Ovary (tissue), 10 donors: ENCODE results near the gene PFAS. TPM values are rescaled to one million over a fixed set of nuclear protein-coding genes. Genes with fewer than 3 reads are reported as not detected.

Experiments used
- DNase-seq, 5 donors: peaks; one replicate each; pipeline ENCODE4 v3.0.0-alpha.2; 2019 to 2020
- H3K27ac ChIP-seq, 2 donors: fragments of 200-600 bp; one replicate each; pipeline versions ENCODE4 v1.5.1 to v1.8.0; 2019 to 2022
- H3K27me3 ChIP-seq: fragments of 200-600 bp; one replicate; pipeline ENCODE4 v1.8.0; 2022
- H3K36me3 ChIP-seq: fragments of 200-600 bp; sonication (generic); one replicate; pipeline ENCODE4 v1.5.1; 2019
- H3K4me1 ChIP-seq: one replicate; pipeline ENCODE4 v1.8.1; 2013; ENCODE audit warnings: mild to moderate bottlenecking, moderate library complexity; ENCODE audit not compliant: insufficient read depth
- H3K4me3 ChIP-seq: fragments of 200-600 bp; sonication (generic); one replicate; pipeline ENCODE4 v1.5.1; 2017
- H3K9me3 ChIP-seq, 2 donors: fragments of 200-600 bp in 1 of 2; sonication (generic) in 1 of 2; one replicate each; pipeline versions ENCODE4 v1.5.1 to v1.8.1; 2013 to 2019; ENCODE audit warnings: mild to moderate bottlenecking in 1 of 2, moderate library complexity in 1 of 2
- EP300 ChIP-seq: sonication (generic); formaldehyde crosslinking; IDR thresholded peaks from one replicate; pipeline ENCODE4 v1.6.1; 2017; ENCODE audit warnings: antibody characterized with exemption
- POLR2A ChIP-seq: fragments of 450-650 bp; IDR thresholded peaks from one replicate; pipeline ENCODE4 v1.6.1; 2017; ENCODE audit warnings: antibody characterized with exemption, mild to moderate bottlenecking, moderate library complexity
- WGBS, 3 donors: extraction: QIAGEN DNeasy Blood & Tissue Kit in 1 of 3; methylation state at CpG; one replicate each; pipeline versions ENCODE4 v1.1.5 to v1.1.7; 2013 to 2017; 5-methylcytosine and 5-hydroxymethylcytosine counted together
- intact Hi-C, 4 donors: fragments of 100-400 bp; cut with DNase I; formaldehyde crosslinking; loops; one replicate each; pipeline versions ENCODE4 v1.11.0 to v1.15.1; 2022 to 2023
- long read RNA-seq, 3 donors: library from polyadenylated mRNA in 2 of 3; unstranded in 2 of 3; transcript quantifications; one replicate each; pipeline ENCODE4 v2.0.0 and lab custom pipeline, GENCODE V29; 2021 to 2026
- polyA plus RNA-seq, 2 donors: library from polyadenylated mRNA; stranded (reverse); fragments of 200-250 nt in 1 of 2; fragments of 350-450 nt in 1 of 2; fragmentation: Illumina TruSeq in 1 of 2; extraction: RNeasy Lipid Tissue Mini Kit (QIAGEN cat#74804) in 1 of 2; gene quantifications; one replicate each; pipeline ENCODE4 v1.2.3, GENCODE V29; 2013 to 2014
- total RNA-seq, 7 donors: library from RNA; depleted of rRNA in 2 of 7; stranded (reverse); fragments of >200 nt in 2 of 7; fragmentation: NEBNext Ultra II Directional in 3 of 7; extraction: Animal tissue kit (Norgen Biotek cat#: 25700) in 3 of 7; gene quantifications; one replicate each; pipeline versions ENCODE4 v1.1.0 to v1.2.4, GENCODE V29; 2016 to 2023
- TF ChIP-seq, protein P1 (sequence below), 3 donors: fragments of 450-650 bp in 2 of 3; fragments of 200-600 bp in 1 of 3; IDR thresholded peaks; one replicate each; pipeline versions ENCODE4 v1.5.1 to v1.8.0; 2016 to 2022; ENCODE audit warnings: antibody characterized with exemption in 3 of 3, mild to moderate bottlenecking in 1 of 3
- donor health status: DM: no; HTN: no; CAD: no; lungs with moderate emphysema.
- donor health status: DM: no; HTN: no; CAD: no.
- donor health status: Bipolar disorder and iron deficiency.
- donor health status: DM: yes; HTN: yes; CAD: no.
- donor health status: DM: no; HTN: no; CAD: no.
- donor health status: DM: yes; HTN: yes; CAD: no.

PFAS gene, protein sequence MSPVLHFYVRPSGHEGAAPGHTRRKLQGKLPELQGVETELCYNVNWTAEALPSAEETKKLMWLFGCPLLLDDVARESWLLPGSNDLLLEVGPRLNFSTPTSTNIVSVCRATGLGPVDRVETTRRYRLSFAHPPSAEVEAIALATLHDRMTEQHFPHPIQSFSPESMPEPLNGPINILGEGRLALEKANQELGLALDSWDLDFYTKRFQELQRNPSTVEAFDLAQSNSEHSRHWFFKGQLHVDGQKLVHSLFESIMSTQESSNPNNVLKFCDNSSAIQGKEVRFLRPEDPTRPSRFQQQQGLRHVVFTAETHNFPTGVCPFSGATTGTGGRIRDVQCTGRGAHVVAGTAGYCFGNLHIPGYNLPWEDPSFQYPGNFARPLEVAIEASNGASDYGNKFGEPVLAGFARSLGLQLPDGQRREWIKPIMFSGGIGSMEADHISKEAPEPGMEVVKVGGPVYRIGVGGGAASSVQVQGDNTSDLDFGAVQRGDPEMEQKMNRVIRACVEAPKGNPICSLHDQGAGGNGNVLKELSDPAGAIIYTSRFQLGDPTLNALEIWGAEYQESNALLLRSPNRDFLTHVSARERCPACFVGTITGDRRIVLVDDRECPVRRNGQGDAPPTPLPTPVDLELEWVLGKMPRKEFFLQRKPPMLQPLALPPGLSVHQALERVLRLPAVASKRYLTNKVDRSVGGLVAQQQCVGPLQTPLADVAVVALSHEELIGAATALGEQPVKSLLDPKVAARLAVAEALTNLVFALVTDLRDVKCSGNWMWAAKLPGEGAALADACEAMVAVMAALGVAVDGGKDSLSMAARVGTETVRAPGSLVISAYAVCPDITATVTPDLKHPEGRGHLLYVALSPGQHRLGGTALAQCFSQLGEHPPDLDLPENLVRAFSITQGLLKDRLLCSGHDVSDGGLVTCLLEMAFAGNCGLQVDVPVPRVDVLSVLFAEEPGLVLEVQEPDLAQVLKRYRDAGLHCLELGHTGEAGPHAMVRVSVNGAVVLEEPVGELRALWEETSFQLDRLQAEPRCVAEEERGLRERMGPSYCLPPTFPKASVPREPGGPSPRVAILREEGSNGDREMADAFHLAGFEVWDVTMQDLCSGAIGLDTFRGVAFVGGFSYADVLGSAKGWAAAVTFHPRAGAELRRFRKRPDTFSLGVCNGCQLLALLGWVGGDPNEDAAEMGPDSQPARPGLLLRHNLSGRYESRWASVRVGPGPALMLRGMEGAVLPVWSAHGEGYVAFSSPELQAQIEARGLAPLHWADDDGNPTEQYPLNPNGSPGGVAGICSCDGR (N-terminal part only)
- total RNA-seq: 10 to 100 TPM in 6 of 7 donors, 1 to 10 TPM in 1; 6.6 to 69.9 (median 35.3) TPM
- 10 to 100 TPM in 1 of 2 donors, 1 to 10 TPM in 1; 8.4 to 11.0 TPM for polyA plus RNA-seq
- long read RNA-seq, donor 1, partial matches to known transcripts: 32 of 35 reads
- long read RNA-seq, donor 1, other reads (novel, unspliced or antisense): 3 of 35 reads
- long read RNA-seq, donor 2, full-length matches to known transcripts: 2 of 14 reads
- long read RNA-seq, donor 2, partial matches to known transcripts: 12 of 14 reads
- long read RNA-seq, donor 2, other reads (novel, unspliced or antisense): 0 of 14 reads
- long read RNA-seq, donor 3, full-length matches to known transcripts: 5 of 45 reads
- long read RNA-seq, donor 3, partial matches to known transcripts: 16 of 45 reads
- long read RNA-seq, donor 3, other reads (novel, unspliced or antisense): 24 of 45 reads

DNA sequence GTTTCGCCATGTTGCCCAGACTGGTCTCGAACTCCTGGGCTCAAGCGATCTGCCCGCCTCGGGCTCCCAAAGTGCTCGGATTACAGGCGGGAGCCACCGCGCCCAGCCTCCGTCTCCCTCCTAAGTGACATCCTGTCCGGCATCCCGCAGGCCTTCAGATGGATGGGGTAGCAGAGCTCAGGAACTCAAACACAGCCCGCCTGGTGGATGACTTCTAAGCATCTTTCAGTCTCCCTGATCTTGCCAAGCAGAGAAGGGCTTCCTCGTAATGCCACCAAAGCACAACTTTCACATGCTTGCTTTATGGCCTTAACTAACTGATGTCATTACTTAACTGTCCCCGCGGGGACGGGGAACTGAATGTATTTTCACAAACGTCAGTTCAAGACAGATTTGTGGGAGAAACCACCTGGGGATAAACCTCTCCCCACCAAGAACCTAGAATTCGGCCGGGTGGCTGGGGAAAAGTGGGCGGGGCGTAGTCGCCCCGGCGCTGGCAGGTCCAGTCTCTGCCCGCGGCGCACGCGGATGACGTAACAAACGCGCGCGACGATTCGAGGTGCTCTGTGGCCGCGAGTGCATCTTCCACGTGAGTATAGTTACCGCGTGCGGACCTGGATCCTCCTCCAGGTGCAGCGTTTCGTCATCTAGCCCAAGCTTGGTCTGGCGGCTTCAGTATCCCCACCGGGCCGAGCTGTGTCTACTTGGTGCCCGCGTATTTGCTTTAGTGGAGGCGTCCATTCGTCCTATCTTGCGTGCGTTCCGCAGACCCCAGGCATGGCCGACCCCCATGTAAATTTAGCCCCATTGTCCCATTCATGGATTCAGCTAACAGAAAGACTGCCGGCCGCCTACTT, at the start of gene PFAS:
Gene PFAS, plus strand, starts transcription at position 539 of the 857 bp plus-strand sequence. CDS start 4,649 bp downstream, outside the sequence.
- peaks cover 2% of the 10 kb centered on the region for H3K4me1 ChIP-seq
- TF ChIP-seq EP300 (peak; percentile 66), POLR2A (peak; percentile 61)
- TF ChIP-seq, protein P1, sequence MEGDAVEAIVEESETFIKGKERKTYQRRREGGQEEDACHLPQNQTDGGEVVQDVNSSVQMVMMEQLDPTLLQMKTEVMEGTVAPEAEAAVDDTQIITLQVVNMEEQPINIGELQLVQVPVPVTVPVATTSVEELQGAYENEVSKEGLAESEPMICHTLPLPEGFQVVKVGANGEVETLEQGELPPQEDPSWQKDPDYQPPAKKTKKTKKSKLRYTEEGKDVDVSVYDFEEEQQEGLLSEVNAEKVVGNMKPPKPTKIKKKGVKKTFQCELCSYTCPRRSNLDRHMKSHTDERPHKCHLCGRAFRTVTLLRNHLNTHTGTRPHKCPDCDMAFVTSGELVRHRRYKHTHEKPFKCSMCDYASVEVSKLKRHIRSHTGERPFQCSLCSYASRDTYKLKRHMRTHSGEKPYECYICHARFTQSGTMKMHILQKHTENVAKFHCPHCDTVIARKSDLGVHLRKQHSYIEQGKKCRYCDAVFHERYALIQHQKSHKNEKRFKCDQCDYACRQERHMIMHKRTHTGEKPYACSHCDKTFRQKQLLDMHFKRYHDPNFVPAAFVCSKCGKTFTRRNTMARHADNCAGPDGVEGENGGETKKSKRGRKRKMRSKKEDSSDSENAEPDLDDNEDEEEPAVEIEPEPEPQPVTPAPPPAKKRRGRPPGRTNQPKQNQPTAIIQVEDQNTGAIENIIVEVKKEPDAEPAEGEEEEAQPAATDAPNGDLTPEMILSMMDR (IDR thresholded peaks at IDR 0.05): peak in 1 of 3 donors; percentile 14
- H3K9me3 ChIP-seq: no peaks in the 10 kb centered on the region
- intact Hi-C loops: loop anchor here in 2 of 4 donors (2.0 to 10.0 kb wide), 2 partner anchors 26 to 46 kb away; partner anchors contain the start of gene SLC25A35 (in 1 of the 2)
- DNase-seq: peak; percentile 94 to 98 (median 96)
- H3K27me3 ChIP-seq: no peaks in the 10 kb centered on the region
- H3K36me3 ChIP-seq: no peaks in the 10 kb centered on the region
- peak within 1 kb of the TSS; percentile 92 to 94 for H3K27ac ChIP-seq
- H3K4me3 ChIP-seq: peak within 1 kb of the TSS; percentile 68
- WGBS, 3 donors: 0 to 1% (median 0%) methylated on average over 50 to 58 of the region's 58 CpGs

DNA sequence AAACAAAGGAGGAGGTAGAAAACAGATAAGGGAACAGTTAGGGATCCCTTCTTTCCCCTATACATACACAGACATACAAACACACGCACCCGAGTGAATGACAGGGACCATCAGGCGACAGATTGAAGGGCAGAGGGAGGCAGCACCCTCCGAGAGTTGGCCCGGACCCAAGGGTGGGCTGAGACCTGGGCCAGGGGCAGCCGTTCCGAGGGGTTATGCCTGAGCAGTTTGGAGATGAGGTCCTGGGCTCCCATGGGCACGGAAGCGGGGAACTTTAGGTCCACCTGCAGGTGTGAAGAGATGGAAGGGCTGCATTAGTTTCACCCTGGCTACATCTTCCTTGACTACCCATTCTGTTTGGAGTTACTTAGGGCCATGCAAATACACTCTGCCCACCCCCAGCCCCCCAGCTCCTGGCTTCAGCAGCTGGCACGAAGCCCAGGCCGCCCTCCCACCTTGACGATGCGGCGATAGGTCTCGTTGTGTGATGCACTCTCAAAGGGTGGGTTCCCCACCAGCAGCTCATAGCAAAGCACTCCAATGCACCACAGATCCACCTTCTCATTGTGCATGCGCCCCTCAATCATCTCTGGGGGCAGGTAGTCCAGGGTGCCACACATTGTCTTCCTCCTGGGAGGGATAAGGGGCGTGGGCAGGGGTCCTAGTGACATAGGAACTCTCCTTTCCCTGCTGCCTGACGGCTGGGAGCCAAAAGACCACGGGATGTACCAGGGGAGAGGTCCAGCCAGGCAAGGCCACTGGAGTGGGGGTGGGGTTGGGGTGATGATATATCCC, 44.1 kb upstream of the PFAS start:
- WGBS, 3 donors: 82 to 88% (median 82%) methylated on average over 19 of the region's 19 CpGs
- intact Hi-C loops: no loop called here
- Histone ChIP-seq H3K36me3 (no peaks in the 10 kb centered on the region), H3K27me3 (no peaks in the 10 kb centered on the region), H3K4me3 (no peak overlapping the region), H3K9me3 (no peaks in the 10 kb centered on the region), H3K4me1 (peaks cover 2% of the 10 kb centered on the region), H3K27ac (no peak overlapping the region)
- no peak for TF ChIP-seq EP300
- TF ChIP-seq POLR2A: no peak
- TF ChIP-seq, protein P1 (IDR thresholded peaks at IDR 0.05): no peak
- DNase-seq: no peak

DNA sequence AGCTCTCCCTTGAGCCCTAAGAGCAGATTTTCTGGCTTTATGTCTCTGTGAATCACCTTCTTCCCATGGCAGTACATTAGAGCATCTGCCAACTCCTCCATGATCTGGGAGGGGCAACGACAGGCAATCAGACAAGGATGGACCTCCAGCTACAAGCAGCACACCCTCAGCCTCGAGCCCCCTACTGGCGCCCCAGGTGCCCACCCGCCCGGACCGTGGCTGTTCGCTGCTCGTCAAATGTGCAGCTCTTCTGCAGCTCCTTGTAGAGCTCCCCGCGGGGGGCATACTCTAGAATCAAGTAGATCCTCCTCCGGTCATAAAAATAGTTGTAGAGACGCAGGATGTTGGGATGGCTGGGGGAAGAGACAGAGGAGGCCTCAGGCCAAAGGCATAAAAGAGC, 42.6 kb upstream of the PFAS start:
- Histone ChIP-seq H3K4me3 (no peak overlapping the region), H3K36me3 (no peaks in the 10 kb centered on the region), H3K27me3 (no peaks in the 10 kb centered on the region), H3K27ac (no peak overlapping the region), H3K4me1 (peaks cover 6% of the 10 kb centered on the region), H3K9me3 (no peaks in the 10 kb centered on the region)
- intact Hi-C loops: no loop called here
- TF ChIP-seq POLR2A (no peak), EP300 (no peak)
- TF ChIP-seq, protein P1 (IDR thresholded peaks at IDR 0.05): no peak
- 85 to 89% (median 88%) methylated on average over 12 of the region's 12 CpGs for WGBS, 3 donors
- no peak for DNase-seq
